Measurements from ENCODE around the gene TGM2.

The TGM2 gene

GRCh38 chr20:38173237-38174156 is 8.4 kb upstream of the TGM2 start:
- no peak for DNase-seq

- DNase-seq, result no peak
These were observed 7.3 kb upstream of the TGM2 start for GRCh38 chr20:38172408-38172807.

- no peak for DNase-seq
These were observed 6.6 kb upstream of the TGM2 start for GRCh38 chr20:38171675-38172043.

GRCh38 chr20:38170826-38171674 is 6.0 kb upstream of the TGM2 start:
- no peak for DNase-seq

- no peak for DNase-seq
These were observed 5.3 kb upstream of the TGM2 start for GRCh38 chr20:38170219-38170825.

- no peak for DNase-seq
These were observed 4.6 kb upstream of the TGM2 start for GRCh38 chr20:38169636-38170193.

- DNase-seq, result no peak
These were observed 3.9 kb upstream of the TGM2 start for GRCh38 chr20:38168791-38169589.

- no peak for DNase-seq
These were observed 3.0 kb upstream of the TGM2 start for GRCh38 chr20:38167851-38168760.

- DNase-seq, result no peak
These were observed 2.3 kb upstream of the TGM2 start for GRCh38 chr20:38167328-38167850.

GRCh38 chr20:38166703-38167233 is 1.7 kb upstream of the TGM2 start:
- DNase-seq, result no peak

- DNase-seq, result no peak
These were observed 1.1 kb upstream of the TGM2 start for GRCh38 chr20:38165966-38166702.

GRCh38 chr20:38164624-38165088 is 414 bp downstream of the TGM2 start:
- DNase-seq, result no peak

GRCh38 chr20:38164069-38164468 is 1.0 kb downstream of the TGM2 start:
- no peak for DNase-seq

- DNase-seq, result no peak
These were observed 1.9 kb downstream of the TGM2 start for GRCh38 chr20:38162878-38163875.

- DNase-seq, result no peak
These were observed 2.9 kb downstream of the TGM2 start for GRCh38 chr20:38162149-38162548.

GRCh38 chr20:38161412-38161774 is 3.7 kb downstream of the TGM2 start:
- DNase-seq, result no peak

- no peak for DNase-seq
These were observed 4.9 kb downstream of the TGM2 start for GRCh38 chr20:38159957-38160756.

- DNase-seq, result no peak
These were observed 5.5 kb downstream of the TGM2 start for GRCh38 chr20:38159566-38159956.
